Lower lobe of right lung (tissue), 2 donors: ENCODE data around the gene ZG16B. TPM values are rescaled to one million over a fixed set of nuclear protein-coding genes. Genes with fewer than 3 reads are reported as not detected.
A peak's percentile ranks its signal among the peaks of the same experiment; 100 is the strongest.

ENCODE experiments used
- ATAC-seq, 2 donors: fragments of 200-7000 bp; cut with Tn5 transposase; one replicate each; pipeline ENCODE4 v1.9.1; 2020 to 2022; ENCODE audit warnings: mild to moderate bottlenecking in 2 of 2, moderate library complexity in 2 of 2
- DNase-seq: peaks from one replicate; pipeline ENCODE4 v3.0.0-alpha.2; 2020
- H3K27ac ChIP-seq: fragments of 200-600 bp; one replicate; pipeline ENCODE4 v1.8.0; 2022
- H3K27me3 ChIP-seq: fragments of 200-600 bp; one replicate; pipeline ENCODE4 v1.8.0; 2022; ENCODE audit warnings: low read depth
- H3K36me3 ChIP-seq: fragments of 200-600 bp; one replicate; pipeline ENCODE4 v1.8.0; 2022; ENCODE audit warnings: mild to moderate bottlenecking
- H3K4me1 ChIP-seq: fragments of 200-600 bp; one replicate; pipeline ENCODE4 v1.8.0; 2022
- H3K4me3 ChIP-seq: fragments of 200-600 bp; one replicate; pipeline ENCODE4 v1.8.0; 2022; ENCODE audit warnings: mild to moderate bottlenecking
- H3K9me3 ChIP-seq: fragments of 200-600 bp; one replicate; pipeline ENCODE4 v1.8.0; 2022
- CTCF ChIP-seq: fragments of 200-600 bp; IDR thresholded peaks from one replicate; pipeline ENCODE4 v1.8.0; 2022; ENCODE audit warnings: antibody characterized with exemption, mild to moderate bottlenecking
- intact Hi-C: fragments of 100-400 bp; cut with DNase I; formaldehyde crosslinking; loops from one replicate; pipeline ENCODE4 v1.11.0; 2022
- total RNA-seq: library from RNA; stranded (reverse); fragmentation: NEBNext Ultra II Directional; extraction: Animal tissue kit (Norgen Biotek cat#: 25700); gene quantifications from one replicate; pipeline ENCODE4 v1.2.1, GENCODE V29; 2021
- donor health status: DM: no; HTN: yes; CAD: no; lungs with severe emphysema.

The ZG16B gene
- total RNA-seq, 1 donor from 2014 or later, result 4.5 TPM

GRCh38 chr16:2827374-2827791, 2.7 kb upstream of the ZG16B start:
- Histone ChIP-seq H3K4me1 (peaks cover 9% of the 10 kb centered on the region), H3K4me3 (no peak overlapping the region), H3K27me3 (peaks cover 15% of the 10 kb centered on the region), H3K27ac (no peak overlapping the region), H3K9me3 (no peaks in the 10 kb centered on the region), H3K36me3 (no peaks in the 10 kb centered on the region)
- no peak for TF ChIP-seq CTCF
- peak; percentile 41 for DNase-seq
- ATAC-seq, result no peak
- intact Hi-C loops, result no loop called here

- intact Hi-C loops, result no loop called here
- Histone ChIP-seq H3K27me3 (peaks cover 15% of the 10 kb centered on the region), H3K4me1 (peaks cover 9% of the 10 kb centered on the region), H3K4me3 (no peak overlapping the region), H3K27ac (no peak overlapping the region), H3K36me3 (no peaks in the 10 kb centered on the region), H3K9me3 (no peaks in the 10 kb centered on the region)
- DNase-seq, result peak; percentile 25
- ATAC-seq, result no peak
- no peak for TF ChIP-seq CTCF
Observed at GRCh38 chr16:2827831-2828520, 2.1 kb upstream of the ZG16B start.

GRCh38 chr16:2828521-2828840, 1.6 kb upstream of the ZG16B start:
- peak; percentile 42 for DNase-seq
- intact Hi-C loops, result no loop called here

GRCh38 chr16:2828876-2829430, 1.1 kb upstream of the ZG16B start:
- H3K27ac ChIP-seq, result no peak overlapping the region
- no peaks in the 10 kb centered on the region for H3K36me3 ChIP-seq

More at GRCh38 chr16:2828521-2828840, 1.6 kb upstream of the ZG16B start:
- Histone ChIP-seq H3K4me1 (peaks cover 9% of the 10 kb centered on the region), H3K36me3 (no peaks in the 10 kb centered on the region), H3K9me3 (no peaks in the 10 kb centered on the region), H3K27me3 (peaks cover 15% of the 10 kb centered on the region), H3K27ac (no peak overlapping the region), H3K4me3 (no peak overlapping the region)
- TF ChIP-seq CTCF, result no peak
- ATAC-seq, result no peak

GRCh38 chr16:2830355-2830695, 222 bp downstream of the ZG16B start:
- no peak for TF ChIP-seq CTCF
- Histone ChIP-seq H3K9me3 (no peaks in the 10 kb centered on the region), H3K27me3 (peaks cover 14% of the 10 kb centered on the region), H3K4me3 (peak overlapping the region; percentile 8), H3K27ac (no peak overlapping the region), H3K36me3 (no peaks in the 10 kb centered on the region), H3K4me1 (peaks cover 9% of the 10 kb centered on the region)
- peak; percentile 5 to 6 for ATAC-seq
- intact Hi-C loops, result no loop called here
- no peak for DNase-seq

More at GRCh38 chr16:2828876-2829430, 1.1 kb upstream of the ZG16B start:
- ATAC-seq, result no peak
- Histone ChIP-seq H3K4me1 (peaks cover 9% of the 10 kb centered on the region), H3K4me3 (no peak overlapping the region), H3K27me3 (peaks cover 15% of the 10 kb centered on the region), H3K9me3 (no peaks in the 10 kb centered on the region)
- no peak for TF ChIP-seq CTCF
- DNase-seq, result peak; percentile 16
- intact Hi-C loops, result no loop called here
